ENCODE data around the gene TOMM7.

TOMM7 gene

GRCh38 chr7:22849172-22849571 is 26.5 kb upstream of the TOMM7 start:
- H3K4me2 ChIP-seq (ENCODE audit: low read length) = no peak overlapping the region
- H3K4me3 ChIP-seq (ENCODE audit: low read length) = no peak overlapping the region
- H4K20me1 ChIP-seq (ENCODE audit: control insufficient read depth, insufficient read depth, low read depth, low read length) = no peaks in the 10 kb centered on the region
- no peak overlapping the region for H3K27ac ChIP-seq (ENCODE audit: low read depth, low read length)
- no peaks in the 10 kb centered on the region for H3K9me2 ChIP-seq (replicated peaks; ENCODE audit: control insufficient read depth, low read length)
- peaks cover 1% of the 10 kb centered on the region for H3K36me3 ChIP-seq (ENCODE audit: control insufficient read depth, low read length)
- peaks cover 5% of the 10 kb centered on the region; the same call in 1 of the 2 replicates for H3K27me3 ChIP-seq (ENCODE audit: control insufficient read depth, low read length)
- H3F3A ChIP-seq (ENCODE audit: control insufficient read depth, insufficient read depth) = no peaks in the 10 kb centered on the region
- H3K4me1 ChIP-seq (ENCODE audit: control insufficient read depth, low read length) = peaks cover 12% of the 10 kb centered on the region
- no peak for TF ChIP-seq CTCF (IDR thresholded peaks at IDR 0.05; ENCODE audit: low read depth, low read length, poor library complexity, severe bottlenecking)
- H3K79me2 ChIP-seq (ENCODE audit: control insufficient read depth, low read length) = peaks cover 2% of the 10 kb centered on the region
- H3K9me3 ChIP-seq (ENCODE audit: control insufficient read depth, insufficient read depth, low read length) = peaks cover 3% of the 10 kb centered on the region; the same call in 1 of the 2 replicates

GRCh38 chr7:22846961-22847360 is 24.3 kb upstream of the TOMM7 start:
- H3F3A ChIP-seq (ENCODE audit: control insufficient read depth, insufficient read depth) = no peaks in the 10 kb centered on the region
- no peak for TF ChIP-seq EZH2phosphoT487 (IDR thresholded peaks at IDR 0.05; ENCODE audit: borderline replicate concordance, low read length)
- no peak for TF ChIP-seq CTCF (IDR thresholded peaks at IDR 0.05; ENCODE audit: low read depth, low read length, poor library complexity, severe bottlenecking)
- no peaks in the 10 kb centered on the region for H3K36me3 ChIP-seq (ENCODE audit: control insufficient read depth, low read length)
- H3K27me3 ChIP-seq (ENCODE audit: control insufficient read depth, low read length) = peaks cover 5% of the 10 kb centered on the region; the same call in 1 of the 2 replicates
- no peaks in the 10 kb centered on the region for H3K79me2 ChIP-seq (ENCODE audit: control insufficient read depth, low read length)
- H3K4me2 ChIP-seq (ENCODE audit: low read length) = no peak overlapping the region
- no peak overlapping the region for H3K4me3 ChIP-seq (ENCODE audit: low read length)
- H3K9me3 ChIP-seq (ENCODE audit: control insufficient read depth, insufficient read depth, low read length) = peaks cover 3% of the 10 kb centered on the region; the same call in 1 of the 2 replicates
- H3K4me1 ChIP-seq (ENCODE audit: control insufficient read depth, low read length) = no peaks in the 10 kb centered on the region
- H4K20me1 ChIP-seq (ENCODE audit: control insufficient read depth, insufficient read depth, low read depth, low read length) = no peaks in the 10 kb centered on the region
- H3K9me2 ChIP-seq (replicated peaks; ENCODE audit: control insufficient read depth, low read length) = no peaks in the 10 kb centered on the region
- H3K27ac ChIP-seq (ENCODE audit: low read depth, low read length) = no peak overlapping the region

GRCh38 chr7:22845221-22845834 is 22.7 kb upstream of the TOMM7 start:
- H3K36me3 ChIP-seq (ENCODE audit: control insufficient read depth, low read length) = no peaks in the 10 kb centered on the region
- no peaks in the 10 kb centered on the region for H3K9me2 ChIP-seq (replicated peaks; ENCODE audit: control insufficient read depth, low read length)
- no peaks in the 10 kb centered on the region for H3K79me2 ChIP-seq (ENCODE audit: control insufficient read depth, low read length)
- H3K4me2 ChIP-seq (ENCODE audit: low read length) = no peak overlapping the region
- no peaks in the 10 kb centered on the region for H3F3A ChIP-seq (ENCODE audit: control insufficient read depth, insufficient read depth)
- no peaks in the 10 kb centered on the region for H4K20me1 ChIP-seq (ENCODE audit: control insufficient read depth, insufficient read depth, low read depth, low read length)
- H3K27ac ChIP-seq (ENCODE audit: low read depth, low read length) = no peak overlapping the region
- peaks cover 3% of the 10 kb centered on the region; the same call in 1 of the 2 replicates for H3K9me3 ChIP-seq (ENCODE audit: control insufficient read depth, insufficient read depth, low read length)
- no peak overlapping the region for H3K4me3 ChIP-seq (ENCODE audit: low read length)
- H3K27me3 ChIP-seq (ENCODE audit: control insufficient read depth, low read length) = peaks cover 5% of the 10 kb centered on the region; the same call in 1 of the 2 replicates
- no peaks in the 10 kb centered on the region for H3K4me1 ChIP-seq (ENCODE audit: control insufficient read depth, low read length)
- TF ChIP-seq CTCF (IDR thresholded peaks at IDR 0.05; ENCODE audit: low read depth, low read length, poor library complexity, severe bottlenecking) (no peak), EZH2phosphoT487 (IDR thresholded peaks at IDR 0.05; ENCODE audit: borderline replicate concordance, low read length) (no peak)

Data from DOHH2 (cell line).